ELR (cell line): ENCODE data around the gene PTPRN2.

Experiments used
- DNase-seq: peaks from one replicate; pipeline ENCODE4 v3.0.0-alpha.2; 2015; ENCODE audit warnings: low read depth

The PTPRN2 gene

GRCh38 chr7:157829491-157829890 is 758.1 kb downstream of the PTPRN2 start:
- DNase-seq = no peak

- DNase-seq = no peak
Observed at GRCh38 chr7:157828881-157829280, 758.7 kb downstream of the PTPRN2 start.

GRCh38 chr7:157828190-157828589 is 759.4 kb downstream of the PTPRN2 start:
- no peak for DNase-seq

- no peak for DNase-seq
Observed at GRCh38 chr7:157827863-157828160, 759.8 kb downstream of the PTPRN2 start.

- DNase-seq = no peak
Observed at GRCh38 chr7:157827045-157827862, 760.4 kb downstream of the PTPRN2 start.

- no peak for DNase-seq
Observed at GRCh38 chr7:157826566-157826965, 761.1 kb downstream of the PTPRN2 start.

GRCh38 chr7:157825325-157825724 is 762.3 kb downstream of the PTPRN2 start:
- DNase-seq = no peak

GRCh38 chr7:157824819-157825121 is 762.9 kb downstream of the PTPRN2 start:
- no peak for DNase-seq

- no peak for DNase-seq
Observed at GRCh38 chr7:157824011-157824818, 763.4 kb downstream of the PTPRN2 start.

GRCh38 chr7:157822688-157823031 is 765.0 kb downstream of the PTPRN2 start:
- no peak for DNase-seq

- DNase-seq = no peak
Observed at GRCh38 chr7:157821959-157822687, 765.5 kb downstream of the PTPRN2 start.

GRCh38 chr7:157820796-157821195 is 766.8 kb downstream of the PTPRN2 start:
- DNase-seq = no peak

- DNase-seq = no peak
Observed at GRCh38 chr7:157819455-157819807, 768.2 kb downstream of the PTPRN2 start.

- no peak for DNase-seq
Observed at GRCh38 chr7:157818701-157819454, 768.7 kb downstream of the PTPRN2 start.

GRCh38 chr7:157817944-157818700 is 769.5 kb downstream of the PTPRN2 start:
- no peak for DNase-seq

GRCh38 chr7:157817433-157817832 is 770.2 kb downstream of the PTPRN2 start:
- no peak for DNase-seq

GRCh38 chr7:157816526-157817250 is 770.9 kb downstream of the PTPRN2 start:
- DNase-seq = no peak

GRCh38 chr7:157816086-157816485 is 771.5 kb downstream of the PTPRN2 start:
- DNase-seq = no peak

- DNase-seq = no peak
Observed at GRCh38 chr7:157815706-157816022, 772.0 kb downstream of the PTPRN2 start.

- DNase-seq = no peak
Observed at GRCh38 chr7:157814931-157815705, 772.5 kb downstream of the PTPRN2 start.
